A549 (cell line): ENCODE results near the gene GSE1.

Source experiments
- BHLHE40 ChIP-seq: IDR thresholded peaks from 2 replicates; pipeline ENCODE4 v1.6.1; 2012; ENCODE audit warnings: low read depth, low read length, inconsistent platforms
- CBX2 ChIP-seq: fragments of 200-600 bp; sonication (generic); IDR thresholded peaks from 2 replicates; pipeline ENCODE4 v1.6.1; 2016; ENCODE audit warnings: low read depth, mild to moderate bottlenecking, borderline replicate concordance
- CEBPB ChIP-seq, 2 experiments: fragments of >200 bp in 1 of 2; sonication (Bioruptor Twin) in 1 of 2; formaldehyde crosslinking in 1 of 2; IDR thresholded peaks; 2 replicates each; pipeline ENCODE4 v1.6.1; 2012 to 2016
- CHD2 ChIP-seq: fragments of 150-350 bp; IDR thresholded peaks from 2 replicates; pipeline ENCODE4 v1.6.1; 2014; ENCODE audit warnings: low read length; ENCODE audit not compliant: partially characterized antibody
- ESRRA ChIP-seq: fragments of 150-350 bp; IDR thresholded peaks from 2 replicates; pipeline ENCODE4 v1.6.1; 2014; ENCODE audit warnings: mild to moderate bottlenecking, low read length, borderline replicate concordance
- NFE2L2 ChIP-seq: fragments of 150-350 bp; conservative IDR thresholded peaks from 2 replicates; pipeline ENCODE4 v1.6.1; 2014; ENCODE audit warnings: low read length
- POLR2A ChIP-seq: IDR thresholded peaks from 2 replicates; pipeline ENCODE4 v1.6.1; 2012; ENCODE audit warnings: mild to moderate bottlenecking, low read length
- TF ChIP-seq, protein P1 (sequence below): fragments of >200 bp; sonication (Bioruptor Twin); formaldehyde crosslinking; IDR thresholded peaks from 3 replicates; pipeline ENCODE4 v1.5.1; 2016
- TF ChIP-seq, protein P2 (sequence below): IDR thresholded peaks from 2 replicates; pipeline ENCODE4 v1.6.1; 2012

DNA sequence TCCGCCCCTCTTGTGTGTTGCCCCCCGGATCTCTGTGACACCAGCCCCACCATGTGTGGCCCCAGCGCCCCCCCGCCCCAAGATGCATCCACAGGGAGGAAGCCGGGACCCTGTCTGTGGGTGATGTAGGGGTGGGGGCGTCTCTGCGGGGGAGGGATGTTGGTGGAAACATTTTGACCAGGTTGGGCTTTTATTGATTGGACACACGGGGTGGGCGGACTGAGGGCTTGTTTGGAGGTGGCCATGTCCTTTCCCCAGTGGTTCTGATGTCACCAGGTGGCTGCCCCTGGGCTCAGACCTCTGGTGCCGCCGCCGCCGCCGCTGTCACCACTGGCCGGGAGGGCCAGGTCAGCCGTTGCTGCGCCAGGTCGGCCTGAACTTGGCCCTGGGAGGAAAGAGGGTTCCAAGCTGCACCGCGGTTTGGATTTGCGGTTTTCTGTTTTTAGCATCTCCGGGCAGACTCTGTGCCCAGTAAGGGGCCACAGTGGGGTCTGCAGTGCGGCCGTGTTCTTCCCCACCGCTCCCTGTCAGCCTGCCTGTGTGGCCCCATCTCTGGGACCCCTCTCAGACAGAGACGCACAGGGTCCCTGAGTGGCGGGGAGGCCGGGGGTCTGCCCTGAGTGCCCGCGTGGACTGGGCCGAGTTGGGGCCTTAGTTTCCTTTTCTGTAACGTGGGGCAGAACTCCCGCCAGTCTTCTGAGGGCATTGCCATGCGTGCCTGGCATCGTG lies 19.8 kb downstream of the GSE1 start:
- TF ChIP-seq NFE2L2: no peak
- TF ChIP-seq, protein P1, sequence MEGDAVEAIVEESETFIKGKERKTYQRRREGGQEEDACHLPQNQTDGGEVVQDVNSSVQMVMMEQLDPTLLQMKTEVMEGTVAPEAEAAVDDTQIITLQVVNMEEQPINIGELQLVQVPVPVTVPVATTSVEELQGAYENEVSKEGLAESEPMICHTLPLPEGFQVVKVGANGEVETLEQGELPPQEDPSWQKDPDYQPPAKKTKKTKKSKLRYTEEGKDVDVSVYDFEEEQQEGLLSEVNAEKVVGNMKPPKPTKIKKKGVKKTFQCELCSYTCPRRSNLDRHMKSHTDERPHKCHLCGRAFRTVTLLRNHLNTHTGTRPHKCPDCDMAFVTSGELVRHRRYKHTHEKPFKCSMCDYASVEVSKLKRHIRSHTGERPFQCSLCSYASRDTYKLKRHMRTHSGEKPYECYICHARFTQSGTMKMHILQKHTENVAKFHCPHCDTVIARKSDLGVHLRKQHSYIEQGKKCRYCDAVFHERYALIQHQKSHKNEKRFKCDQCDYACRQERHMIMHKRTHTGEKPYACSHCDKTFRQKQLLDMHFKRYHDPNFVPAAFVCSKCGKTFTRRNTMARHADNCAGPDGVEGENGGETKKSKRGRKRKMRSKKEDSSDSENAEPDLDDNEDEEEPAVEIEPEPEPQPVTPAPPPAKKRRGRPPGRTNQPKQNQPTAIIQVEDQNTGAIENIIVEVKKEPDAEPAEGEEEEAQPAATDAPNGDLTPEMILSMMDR: no peak
- no peak for TF ChIP-seq BHLHE40
- TF ChIP-seq CEBPB (IDR thresholded peaks at IDR 0.05): no peak
- no peak for TF ChIP-seq ESRRA
- no peak for TF ChIP-seq CHD2
- TF ChIP-seq, protein P2, sequence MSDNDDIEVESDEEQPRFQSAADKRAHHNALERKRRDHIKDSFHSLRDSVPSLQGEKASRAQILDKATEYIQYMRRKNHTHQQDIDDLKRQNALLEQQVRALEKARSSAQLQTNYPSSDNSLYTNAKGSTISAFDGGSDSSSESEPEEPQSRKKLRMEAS: no peak
- no peak for TF ChIP-seq POLR2A
- no peak for TF ChIP-seq CBX2
